ENCODE measurements around the gene LIN52.

DNA sequence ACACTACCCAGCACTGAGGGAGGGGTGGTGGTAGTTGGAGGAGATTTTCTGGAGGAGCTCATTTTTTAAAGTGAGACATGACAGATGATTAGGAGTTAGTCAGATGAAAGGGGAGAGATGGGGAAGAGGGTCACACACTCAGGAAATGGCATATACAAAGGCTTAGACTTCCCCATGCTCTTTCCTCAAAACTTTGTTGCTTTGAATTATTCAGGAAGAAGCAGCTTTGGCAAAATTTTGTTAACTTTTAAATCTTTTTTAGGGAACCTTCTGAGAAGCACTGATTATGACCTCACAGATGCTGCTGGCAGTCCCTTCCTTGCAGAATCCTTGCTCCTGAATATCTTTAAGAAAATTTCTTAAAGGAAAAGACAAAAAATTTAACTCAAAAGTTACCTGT is 20.3 kb upstream of the LIN52 start:
- TF ChIP-seq CTCF (IDR thresholded peaks at IDR 0.05; ENCODE audit: low read depth, low read length) = no peak
- no peak for TF ChIP-seq EZH2phosphoT487 (IDR thresholded peaks at IDR 0.05; ENCODE audit: low read depth)

Measured in OCI-LY3 (cell line).